Measurements from ENCODE around the gene FAM3D.
A peak's percentile ranks its signal among the peaks of the same experiment; 100 is the strongest.
"Not testable (repeated sequence)": the region's sequence is repeated elsewhere in the genome, so short reads cannot be mapped to it uniquely, and the experiment has no call there.

The FAM3D gene, protein sequence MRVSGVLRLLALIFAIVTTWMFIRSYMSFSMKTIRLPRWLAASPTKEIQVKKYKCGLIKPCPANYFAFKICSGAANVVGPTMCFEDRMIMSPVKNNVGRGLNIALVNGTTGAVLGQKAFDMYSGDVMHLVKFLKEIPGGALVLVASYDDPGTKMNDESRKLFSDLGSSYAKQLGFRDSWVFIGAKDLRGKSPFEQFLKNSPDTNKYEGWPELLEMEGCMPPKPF

DNA sequence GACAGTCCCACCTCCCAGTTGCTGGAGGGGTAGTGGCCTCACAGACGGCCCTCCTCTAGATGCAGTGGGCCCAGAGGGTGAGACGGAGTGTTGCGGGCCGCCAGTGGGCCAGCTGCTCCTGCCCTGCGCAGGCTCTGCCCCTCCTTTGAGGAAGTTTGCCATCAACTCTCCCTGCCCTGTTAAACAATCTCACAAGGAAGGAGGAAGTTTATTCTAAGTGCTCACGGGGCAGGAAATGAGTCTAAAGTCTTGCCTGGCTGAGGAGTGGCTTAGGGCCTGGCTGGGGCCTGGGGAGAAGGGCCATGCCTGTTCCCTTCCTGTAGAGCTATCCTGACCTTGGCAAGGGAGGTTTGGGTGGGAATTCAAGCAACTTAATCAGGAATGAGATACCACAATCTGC, at the start of gene FAM3D:
TSS of gene FAM3D (minus strand) at position 92 of the 400 bp plus-strand sequence. CDS start 11,211 bp downstream, outside the sequence.
- H3K36me3 Mint-ChIP-seq: no peaks in the 10 kb centered on the region
- no peak within 1 kb of the TSS for H3K4me3 Mint-ChIP-seq
- H3K27me3 Mint-ChIP-seq: peaks cover 0 to 5% of the 10 kb centered on the region in 2 donors
- no peak for DNase-seq
- H3K9me3 Mint-ChIP-seq: peaks cover 0 to 7% of the 10 kb centered on the region in 2 donors
- H3K4me1 Mint-ChIP-seq: no peaks in the 10 kb centered on the region
- ATAC-seq (replicated peaks): no peak
- H3K27ac Mint-ChIP-seq: peak within 1 kb of the TSS; percentile 68

DNA sequence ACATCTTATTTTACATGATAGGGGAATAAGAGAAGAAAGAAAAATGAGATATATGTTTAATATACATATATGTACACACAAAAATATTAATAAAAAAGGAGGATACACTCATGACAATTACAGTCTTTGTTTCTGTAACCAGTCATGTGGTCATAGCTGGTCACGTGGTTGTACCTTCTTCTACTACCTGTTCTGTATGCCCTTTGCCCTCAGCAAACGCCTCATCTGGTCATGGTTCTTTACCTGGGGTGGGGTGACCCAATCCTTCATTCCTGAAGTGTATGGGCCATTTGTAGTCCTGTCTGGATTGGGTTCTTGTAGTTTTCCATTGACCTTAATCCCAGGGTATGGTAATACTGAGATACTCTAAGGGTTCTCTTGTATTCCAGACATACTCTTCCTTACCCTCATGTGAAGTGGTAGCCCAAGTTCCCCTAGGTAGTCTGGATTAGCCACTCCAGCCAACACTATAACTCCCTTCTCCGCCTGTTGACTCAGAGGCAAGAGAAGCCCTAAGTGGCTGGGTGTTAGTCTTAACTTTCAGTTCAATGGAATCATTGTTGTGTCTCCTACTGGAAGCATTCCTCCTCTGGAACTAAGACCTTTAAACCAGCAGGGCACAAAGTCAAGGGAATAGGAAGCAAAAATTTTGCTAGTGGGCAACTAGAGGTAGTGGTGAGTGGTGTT, 47.3 kb upstream of the FAM3D start:
- ATAC-seq (replicated peaks): no peak
- no peak overlapping the region for H3K4me3 Mint-ChIP-seq
- peaks cover 0 to 5% of the 10 kb centered on the region in 2 donors for H3K9me3 Mint-ChIP-seq
- H3K36me3 Mint-ChIP-seq: peaks cover 0 to 3% of the 10 kb centered on the region in 2 donors
- no peaks in the 10 kb centered on the region for H3K27me3 Mint-ChIP-seq
- DNase-seq: no peak
- no peaks in the 10 kb centered on the region for H3K4me1 Mint-ChIP-seq
- no peak overlapping the region for H3K27ac Mint-ChIP-seq

DNA sequence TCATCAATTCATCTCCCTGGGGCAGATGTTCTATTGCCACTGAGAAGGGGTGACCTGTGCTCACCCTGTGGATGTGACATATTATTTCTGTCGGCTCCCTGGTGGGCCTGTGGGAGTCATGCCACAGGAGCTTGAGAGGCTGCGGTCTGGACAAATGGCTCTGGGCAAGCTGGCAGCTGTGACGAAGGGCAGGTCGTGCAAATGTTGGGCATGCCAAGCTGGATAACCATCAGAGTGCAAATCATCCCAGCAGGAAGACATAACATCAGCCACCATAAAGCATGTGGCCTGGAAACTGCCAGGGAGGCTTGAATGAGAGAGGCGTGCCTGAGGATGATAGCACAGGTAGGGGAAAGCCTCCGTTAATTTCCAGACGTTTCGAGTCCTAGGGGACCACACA, 45.3 kb upstream of the FAM3D start:
- Mint-ChIP-seq H3K4me3 (no peak overlapping the region), H3K36me3 (peaks cover 0 to 3% of the 10 kb centered on the region in 2 donors), H3K4me1 (no peaks in the 10 kb centered on the region), H3K27me3 (no peaks in the 10 kb centered on the region), H3K9me3 (peaks cover 0 to 5% of the 10 kb centered on the region in 2 donors), H3K27ac (no peak overlapping the region)
- DNase-seq (no peak), ATAC-seq (replicated peaks) (no peak)

DNA sequence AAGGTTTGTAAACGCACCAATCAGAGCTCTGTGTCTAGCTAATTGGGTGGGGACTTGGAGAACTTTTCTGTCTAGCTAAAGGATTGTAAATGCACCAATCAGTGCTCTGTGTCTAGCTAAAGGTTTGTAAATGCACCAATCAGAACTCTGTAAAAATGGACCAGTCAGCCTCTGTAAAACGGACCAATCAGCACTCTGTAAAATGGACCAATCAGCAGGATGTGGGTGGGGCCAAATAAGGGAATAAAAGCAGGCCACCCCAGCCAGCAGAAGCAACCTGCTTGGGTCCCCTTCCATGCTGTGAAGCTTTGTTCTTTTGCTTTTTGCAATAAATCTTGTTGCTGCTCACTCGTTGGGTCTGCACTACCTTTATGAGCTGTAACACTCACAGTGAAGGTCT, 42.4 kb upstream of the FAM3D start:
- not testable (repeated sequence) for H3K4me3 Mint-ChIP-seq; H3K27me3 Mint-ChIP-seq; ATAC-seq (replicated peaks); H3K36me3 Mint-ChIP-seq; H3K9me3 Mint-ChIP-seq; DNase-seq; H3K4me1 Mint-ChIP-seq; H3K27ac Mint-ChIP-seq

DNA sequence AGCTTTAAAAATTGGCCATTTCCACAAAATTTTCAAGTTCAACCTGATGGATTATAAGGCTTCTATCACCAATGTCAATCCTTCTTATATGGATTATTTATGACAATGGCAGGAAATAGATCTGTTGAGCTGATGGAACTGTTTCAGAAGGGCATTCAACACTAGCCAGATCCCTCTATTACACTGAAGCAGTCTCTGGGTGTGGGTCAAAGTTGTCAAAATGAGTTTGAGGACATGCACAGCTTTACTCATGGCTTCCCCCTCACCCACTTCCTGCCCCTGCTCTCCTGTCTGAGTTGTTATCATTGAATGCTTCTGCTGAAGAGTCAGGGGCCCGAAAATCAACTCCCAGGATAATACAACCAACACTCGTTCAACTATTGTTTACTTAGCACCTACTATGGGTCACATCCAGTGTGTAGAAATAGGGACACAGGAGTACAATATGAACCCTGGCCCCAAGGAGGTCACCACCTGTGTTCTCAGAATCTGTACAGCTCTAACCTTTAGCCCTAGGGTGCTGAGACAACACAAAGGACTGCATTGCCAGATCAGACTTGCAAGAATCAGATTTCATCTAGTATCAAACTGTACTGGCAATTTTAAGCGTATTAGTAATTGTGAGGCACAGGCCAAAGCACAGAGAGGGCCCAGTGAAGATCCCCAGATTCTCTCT, 41.7 kb upstream of the FAM3D start:
- ATAC-seq (replicated peaks) (no peak), DNase-seq (no peak)
- H3K27me3 Mint-ChIP-seq: no peaks in the 10 kb centered on the region
- H3K9me3 Mint-ChIP-seq: peaks cover 0 to 4% of the 10 kb centered on the region in 2 donors
- H3K4me1 Mint-ChIP-seq: no peaks in the 10 kb centered on the region
- peaks cover 0 to 3% of the 10 kb centered on the region in 2 donors for H3K36me3 Mint-ChIP-seq
- no peak overlapping the region for H3K4me3 Mint-ChIP-seq
- H3K27ac Mint-ChIP-seq: no peak overlapping the region

DNA sequence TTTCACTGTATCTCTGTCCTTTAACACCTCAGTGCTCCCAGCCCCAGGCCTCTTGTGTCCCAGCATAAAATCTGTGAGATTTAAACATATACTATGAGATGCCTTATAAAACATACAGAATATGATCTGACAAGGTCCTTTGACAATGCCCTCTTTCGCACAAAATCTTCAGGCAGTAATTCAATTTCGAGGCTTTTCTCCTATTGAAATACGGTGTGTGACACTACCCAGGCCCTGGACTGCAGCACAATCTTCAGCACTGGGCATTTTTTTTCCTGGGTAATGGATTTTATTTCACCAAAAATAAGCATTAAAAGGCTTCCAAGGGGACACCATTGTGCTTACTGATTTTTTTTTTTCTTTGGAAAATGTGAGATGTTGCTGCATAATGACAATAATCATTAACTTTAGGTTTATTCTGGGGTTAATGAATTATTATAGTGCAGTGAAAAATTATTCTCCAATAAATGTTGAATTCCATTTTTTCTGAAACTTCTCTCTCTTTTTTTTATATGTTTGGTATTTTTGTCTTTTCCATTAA, 40.9 kb upstream of the FAM3D start:
- Mint-ChIP-seq H3K9me3 (peaks cover 0 to 4% of the 10 kb centered on the region in 2 donors), H3K27ac (no peak overlapping the region), H3K4me3 (no peak overlapping the region), H3K4me1 (no peaks in the 10 kb centered on the region), H3K27me3 (no peaks in the 10 kb centered on the region), H3K36me3 (peaks cover 0 to 3% of the 10 kb centered on the region in 2 donors)
- ATAC-seq (replicated peaks) (no peak), DNase-seq (no peak)

DNA sequence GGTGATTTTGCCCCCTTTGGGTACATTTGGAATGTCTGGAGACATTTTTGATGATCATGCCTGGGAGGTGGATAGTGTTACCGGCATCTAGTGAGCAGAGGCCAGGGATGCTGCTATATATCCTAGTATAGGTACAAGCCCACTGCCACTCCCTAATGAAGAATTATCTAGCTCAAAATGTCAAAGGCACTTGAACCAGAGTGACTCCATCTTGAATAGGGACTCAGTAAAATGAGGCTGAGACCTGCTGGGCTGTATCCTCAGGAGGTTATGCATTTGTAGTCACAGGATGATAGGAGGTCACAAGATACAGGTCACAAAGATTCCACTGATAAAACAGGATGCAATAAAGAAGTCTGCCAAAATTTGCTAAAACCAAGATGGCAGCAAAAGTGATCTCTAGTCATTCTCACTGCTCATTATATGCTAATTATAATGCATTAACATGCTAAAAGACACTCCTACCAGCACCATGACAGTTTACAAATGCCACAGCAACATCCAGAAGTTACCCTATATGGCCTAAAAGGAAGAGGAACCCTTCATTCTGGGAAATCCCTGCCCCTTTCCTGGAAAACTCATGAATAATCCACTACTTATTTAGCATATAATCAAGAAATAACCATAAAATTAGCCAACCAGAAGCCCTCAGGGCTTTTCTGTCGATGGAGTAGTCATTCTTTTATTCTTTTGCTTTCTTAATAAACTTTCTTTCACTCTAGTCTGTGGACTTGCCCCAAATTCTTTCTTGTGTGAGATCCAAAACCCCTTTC, 40.0 kb upstream of the FAM3D start:
- H3K9me3 Mint-ChIP-seq: peaks cover 0 to 1% of the 10 kb centered on the region in 2 donors
- no peak overlapping the region for H3K4me3 Mint-ChIP-seq
- H3K4me1 Mint-ChIP-seq: no peaks in the 10 kb centered on the region
- ATAC-seq (replicated peaks) (no peak), DNase-seq (no peak)
- H3K27me3 Mint-ChIP-seq: no peaks in the 10 kb centered on the region
- H3K36me3 Mint-ChIP-seq: peaks cover 0 to 3% of the 10 kb centered on the region in 2 donors
- no peak overlapping the region for H3K27ac Mint-ChIP-seq

DNA sequence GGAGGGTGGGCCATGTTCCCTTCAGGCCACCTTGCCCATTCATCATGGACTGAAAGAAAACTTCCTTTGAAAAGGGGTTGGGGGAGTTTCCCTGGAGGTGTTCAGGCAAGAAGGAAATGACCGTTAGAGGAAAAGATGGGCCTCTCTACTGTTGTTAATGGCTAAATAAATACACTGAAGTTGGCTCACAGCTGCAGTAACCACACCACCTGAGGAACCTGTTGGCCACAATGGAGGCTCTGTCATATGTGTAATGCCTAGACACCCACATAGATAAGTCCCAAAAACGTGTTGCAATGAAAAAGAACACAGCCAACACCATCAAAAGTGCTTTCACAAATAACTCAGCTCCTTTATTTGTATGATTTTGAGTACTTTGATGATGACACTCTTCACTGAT, 38.2 kb upstream of the FAM3D start:
- no peaks in the 10 kb centered on the region for H3K27me3 Mint-ChIP-seq
- peaks cover 0 to 1% of the 10 kb centered on the region in 2 donors for H3K9me3 Mint-ChIP-seq

DNA sequence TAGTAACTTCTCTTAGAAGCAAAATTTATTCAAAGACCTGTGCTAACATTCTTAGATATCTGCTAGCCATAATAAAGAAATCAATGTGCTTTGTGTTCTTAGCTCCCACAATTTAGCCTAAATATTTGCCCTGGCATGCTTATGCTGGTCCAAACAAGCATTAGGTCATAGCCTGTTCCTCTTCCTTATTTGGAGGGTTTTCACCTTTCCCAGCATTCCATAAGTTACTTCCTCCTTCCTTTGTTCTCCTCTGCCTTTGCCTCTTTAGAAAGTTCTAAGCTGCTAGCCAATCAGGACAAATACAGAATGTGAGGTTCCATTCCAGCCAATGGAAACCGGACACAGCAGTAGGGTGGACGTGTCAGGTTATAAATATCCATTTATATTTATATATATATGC, 37.7 kb upstream of the FAM3D start:
- H3K27ac Mint-ChIP-seq; H3K4me1 Mint-ChIP-seq; DNase-seq; H3K9me3 Mint-ChIP-seq; H3K27me3 Mint-ChIP-seq; H3K4me3 Mint-ChIP-seq; H3K36me3 Mint-ChIP-seq; ATAC-seq (replicated peaks): not testable (repeated sequence)

More for the DNA sequence above, 38.2 kb upstream of the FAM3D start:
- no peak overlapping the region for H3K4me3 Mint-ChIP-seq
- H3K27ac Mint-ChIP-seq: no peak overlapping the region
- peaks cover 0 to 2% of the 10 kb centered on the region in 2 donors for H3K36me3 Mint-ChIP-seq
- no peak for ATAC-seq (replicated peaks)
- DNase-seq: no peak
- no peaks in the 10 kb centered on the region for H3K4me1 Mint-ChIP-seq

DNA sequence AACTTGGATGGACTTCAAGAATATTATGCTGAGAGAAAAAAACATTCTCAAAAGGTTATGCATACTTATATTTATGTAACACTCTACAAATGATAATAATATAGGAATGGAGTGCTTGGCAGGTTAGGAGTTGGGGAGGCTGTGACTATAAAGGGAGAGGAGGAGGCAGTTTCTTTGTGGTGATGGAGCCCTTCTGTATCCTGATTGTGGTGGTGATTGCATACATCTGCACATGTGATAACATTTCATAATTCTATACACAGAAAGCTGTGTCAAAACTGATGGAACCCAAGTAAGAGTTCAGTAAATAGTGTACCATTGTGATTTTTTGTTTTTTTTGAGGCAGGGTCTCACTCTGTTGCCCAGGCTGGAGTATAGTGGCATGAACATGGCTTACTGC, 31.7 kb upstream of the FAM3D start:
- DNase-seq (no peak), ATAC-seq (replicated peaks) (no peak)
- Mint-ChIP-seq H3K36me3 (no peaks in the 10 kb centered on the region), H3K27me3 (no peaks in the 10 kb centered on the region), H3K4me3 (no peak overlapping the region), H3K9me3 (peaks cover 0 to 1% of the 10 kb centered on the region in 2 donors), H3K27ac (no peak overlapping the region), H3K4me1 (peaks cover 0 to 5% of the 10 kb centered on the region in 2 donors)

DNA sequence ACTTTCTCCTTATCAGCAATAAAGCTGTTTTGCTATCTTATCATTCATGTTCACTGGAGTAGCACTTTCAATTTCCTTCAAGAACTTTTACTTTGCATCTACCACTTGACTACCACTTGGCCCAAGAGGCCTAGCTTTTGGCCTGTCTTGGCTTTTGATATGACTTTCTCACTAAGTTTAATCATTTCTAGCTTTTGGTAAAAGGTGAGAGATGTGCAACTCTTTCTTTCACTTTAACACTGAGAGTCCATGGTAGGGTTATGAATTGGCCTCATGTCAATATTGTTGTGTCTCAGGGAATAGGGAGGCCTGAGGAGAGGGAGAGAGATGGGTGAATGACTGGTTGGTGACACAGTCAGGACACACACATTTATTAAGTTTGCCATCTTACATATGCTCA, 31.0 kb upstream of the FAM3D start:
- H3K4me1 Mint-ChIP-seq: peaks cover 0 to 5% of the 10 kb centered on the region in 2 donors
- H3K27me3 Mint-ChIP-seq: no peaks in the 10 kb centered on the region
- H3K27ac Mint-ChIP-seq: no peak overlapping the region
- no peak overlapping the region for H3K4me3 Mint-ChIP-seq
- no peak for ATAC-seq (replicated peaks)
- H3K9me3 Mint-ChIP-seq: peaks cover 0 to 1% of the 10 kb centered on the region in 2 donors
- DNase-seq: no peak
- H3K36me3 Mint-ChIP-seq: no peaks in the 10 kb centered on the region

DNA sequence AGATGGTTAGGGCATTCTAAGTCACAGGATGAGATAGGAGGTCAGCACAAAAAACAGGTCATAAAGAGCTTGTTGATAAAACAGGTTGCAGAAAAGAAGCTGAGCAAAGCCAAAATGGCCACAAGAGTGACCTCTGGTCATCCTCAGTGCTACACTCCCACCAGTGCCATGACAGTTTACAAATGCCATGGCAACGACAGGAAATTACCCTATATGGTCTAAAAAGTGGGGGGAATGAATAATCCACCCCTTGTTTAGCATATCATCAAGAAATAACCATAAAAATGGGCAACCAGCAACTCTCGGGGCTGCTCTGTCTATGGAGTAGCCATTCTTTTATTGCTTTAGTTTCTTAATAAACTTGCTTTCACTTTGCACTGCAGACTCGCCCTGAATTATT, 30.2 kb upstream of the FAM3D start:
- H3K36me3 Mint-ChIP-seq; DNase-seq; H3K9me3 Mint-ChIP-seq; H3K27ac Mint-ChIP-seq; H3K4me3 Mint-ChIP-seq; H3K27me3 Mint-ChIP-seq; ATAC-seq (replicated peaks); H3K4me1 Mint-ChIP-seq: not testable (repeated sequence)

DNA sequence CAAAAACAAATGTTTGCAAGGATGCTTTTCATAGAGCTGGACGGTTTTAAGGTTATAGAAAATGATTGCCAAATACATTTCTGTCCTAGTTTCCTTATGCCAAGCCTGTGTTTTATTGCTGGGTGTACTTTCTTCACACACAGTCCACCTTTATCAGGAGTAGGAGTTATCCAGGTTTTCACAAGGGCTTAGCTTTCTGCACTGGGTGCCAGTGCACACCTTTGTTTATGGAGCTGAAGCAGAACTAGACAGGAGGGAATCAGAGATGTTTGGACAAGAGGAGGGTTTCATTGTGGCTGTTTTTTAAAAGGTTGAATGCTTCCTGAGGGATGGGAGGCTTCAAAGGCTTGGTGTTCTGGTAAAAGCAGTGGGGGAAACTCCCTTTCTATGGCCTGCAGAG, 29.5 kb upstream of the FAM3D start:
- DNase-seq (no peak), ATAC-seq (replicated peaks) (no peak)
- Mint-ChIP-seq H3K27ac (no peak overlapping the region), H3K9me3 (peaks cover 0 to 3% of the 10 kb centered on the region in 2 donors), H3K4me3 (no peak overlapping the region), H3K27me3 (no peaks in the 10 kb centered on the region), H3K4me1 (peaks cover 0 to 5% of the 10 kb centered on the region in 2 donors), H3K36me3 (no peaks in the 10 kb centered on the region)

DNA sequence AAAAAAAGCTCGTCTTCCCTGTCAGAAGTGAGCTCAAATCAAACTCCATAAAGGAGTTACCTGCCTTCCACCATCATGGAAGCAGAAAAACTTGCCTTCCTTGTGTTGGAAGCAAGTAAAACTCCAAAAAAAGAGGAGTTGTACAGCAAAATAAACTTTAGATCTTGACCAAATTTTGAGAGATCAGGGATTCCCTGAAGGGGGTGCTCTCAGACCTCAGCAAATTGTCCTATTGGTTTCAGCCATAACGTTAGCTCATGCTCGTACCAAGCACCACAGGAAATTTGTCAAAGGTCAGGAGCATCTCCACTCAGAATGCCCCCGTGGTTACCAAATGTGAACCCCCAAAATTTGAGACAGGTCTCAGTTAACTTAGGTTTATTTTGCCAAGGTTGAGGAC, 28.7 kb upstream of the FAM3D start:
- not testable (repeated sequence) for H3K4me1 Mint-ChIP-seq; ATAC-seq (replicated peaks); H3K4me3 Mint-ChIP-seq; H3K36me3 Mint-ChIP-seq; H3K27me3 Mint-ChIP-seq; DNase-seq; H3K9me3 Mint-ChIP-seq; H3K27ac Mint-ChIP-seq

All from stimulated activated naive B cell treated with anti-CD40 and anti-IgM and Interleukin-4, amounts not matched to agents 10 μg/mL and 1 μg/mL and 100 μg/mL, for 72 hours (primary cell).